GM19372 (cell line): ENCODE data around the gene SLC5A9.

ENCODE experiments used
- ATAC-seq: cut with Tn5 transposase; IDR thresholded peaks from one replicate; pipeline ENCODE4 v1.9.1; 2021; ENCODE audit warnings: mild to moderate bottlenecking, low read depth, moderate library complexity; ENCODE audit not compliant: unreplicated experiment

Gene SLC5A9

GRCh38 chr1:48222501-48223242 lies at the start of gene SLC5A9:
TSS of gene SLC5A9 (plus strand) at chr1:48222716. CDS start at chr1:48222737, 21 bp downstream.
- no peak for ATAC-seq

DNA sequence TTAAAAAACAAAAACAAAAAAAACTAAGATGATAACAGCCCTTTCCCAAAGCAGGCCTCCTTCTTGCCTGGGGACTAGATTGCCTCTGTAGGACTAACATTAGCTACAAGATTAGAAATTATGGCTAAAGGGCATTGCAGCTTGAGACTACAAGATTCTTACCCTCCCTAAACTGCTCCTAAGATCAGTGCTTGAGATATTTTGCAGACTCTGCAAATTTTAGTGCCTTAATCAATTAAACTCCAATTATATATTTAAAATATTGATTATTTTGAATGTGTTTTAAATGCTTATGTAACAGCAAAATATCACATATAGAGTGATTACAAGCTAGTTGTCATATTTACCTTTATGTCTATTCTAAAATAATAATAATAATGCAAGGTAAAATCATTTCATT lies 47.4 kb upstream of the SLC5A9 start:
- no peak for ATAC-seq

DNA sequence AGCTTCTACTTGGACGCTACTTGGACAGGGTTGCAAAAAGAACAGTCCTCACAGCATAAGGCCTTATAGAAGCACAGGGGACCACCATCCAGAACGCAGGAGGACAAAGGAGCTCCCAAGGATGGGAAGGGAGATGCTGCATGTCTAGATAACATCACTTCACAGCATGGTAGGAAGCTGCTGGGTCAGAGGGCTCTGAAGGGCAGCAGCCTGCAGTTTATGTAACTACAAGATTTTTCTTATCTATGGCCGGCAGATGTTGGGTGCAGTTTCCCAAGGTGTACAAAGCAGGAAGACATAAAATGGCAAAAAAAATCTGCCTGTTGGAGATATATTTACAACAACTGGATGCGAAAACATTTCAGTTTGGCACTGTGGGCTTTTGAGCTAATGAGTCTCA lies 45.3 kb upstream of the SLC5A9 start:
- ATAC-seq, result no peak

- ATAC-seq, result no peak
Measured at GRCh38 chr1:48181669-48182367, 40.7 kb upstream of the SLC5A9 start.

DNA sequence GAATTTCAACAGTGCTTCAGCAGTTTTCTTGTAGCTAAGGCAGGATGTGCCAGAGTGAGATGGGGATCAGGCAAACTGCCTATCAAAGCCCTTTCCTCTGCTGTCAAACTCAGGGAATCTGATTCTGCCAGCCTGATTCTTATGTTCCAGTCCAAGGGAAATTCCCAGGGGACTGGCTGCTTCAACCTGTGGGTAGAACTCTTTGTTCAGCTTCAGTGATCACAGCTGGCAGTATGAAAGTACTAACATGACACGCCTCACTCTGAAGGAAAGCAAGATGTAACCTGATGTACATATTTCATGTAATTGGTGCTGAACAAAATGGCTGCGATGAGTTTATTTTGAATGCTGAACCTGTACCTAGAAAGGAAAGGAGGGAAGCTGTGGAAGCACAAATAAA lies 40.1 kb upstream of the SLC5A9 start:
- no peak for ATAC-seq

GRCh38 chr1:48186306-48186839 lies 36.1 kb upstream of the SLC5A9 start:
- ATAC-seq, result no peak

DNA sequence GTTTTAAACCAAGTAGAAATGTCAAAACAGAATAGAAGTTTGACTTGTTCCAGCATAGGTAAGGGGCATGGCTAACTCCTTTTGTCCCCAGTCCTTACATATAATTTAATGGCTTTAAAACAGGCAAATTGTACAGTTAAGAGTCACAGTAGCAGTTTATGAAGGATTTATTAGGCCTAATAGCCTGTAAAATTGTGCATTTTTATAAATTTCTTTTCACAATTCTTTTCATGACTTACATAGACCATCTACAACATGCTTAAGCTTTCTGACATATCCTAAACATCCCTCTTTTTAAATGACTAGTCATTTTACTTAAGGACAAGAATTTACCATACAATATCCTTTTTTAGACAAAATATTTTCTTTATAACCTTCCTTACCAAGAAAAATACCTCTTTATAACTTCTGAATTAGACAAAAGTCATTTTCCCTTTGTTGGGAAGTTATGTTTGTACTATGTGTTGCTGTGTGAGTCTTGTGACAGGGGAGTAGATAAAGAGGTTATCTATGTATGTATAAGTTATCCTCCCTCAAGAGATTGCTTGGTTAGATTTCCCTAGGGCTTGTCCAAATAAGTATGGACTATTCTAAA lies 34.5 kb upstream of the SLC5A9 start:
- no peak for ATAC-seq

DNA sequence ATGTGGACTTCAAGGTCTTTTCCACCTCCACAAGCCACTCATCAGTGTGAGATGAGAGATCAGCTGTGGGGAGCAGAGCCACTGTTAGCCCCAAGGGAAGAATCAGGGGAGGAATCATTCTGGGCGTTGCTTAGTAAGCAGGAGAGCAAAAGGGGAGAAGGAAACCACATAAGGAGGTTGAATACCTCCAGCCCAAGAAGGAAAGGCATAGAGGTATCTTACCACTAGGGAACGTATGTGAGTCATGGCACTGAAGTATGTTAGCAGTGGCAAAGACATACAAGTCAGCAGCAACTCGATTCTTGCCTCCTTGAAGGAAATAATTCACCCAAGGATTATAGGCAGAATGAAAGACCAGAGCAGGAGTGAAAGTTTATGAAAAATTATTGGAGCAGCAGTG lies 31.6 kb upstream of the SLC5A9 start:
- ATAC-seq, result no peak

- ATAC-seq, result no peak
Measured at GRCh38 chr1:48194801-48195200, 27.7 kb upstream of the SLC5A9 start.

- no peak for ATAC-seq
Measured at GRCh38 chr1:48196237-48196636, 26.3 kb upstream of the SLC5A9 start.

DNA sequence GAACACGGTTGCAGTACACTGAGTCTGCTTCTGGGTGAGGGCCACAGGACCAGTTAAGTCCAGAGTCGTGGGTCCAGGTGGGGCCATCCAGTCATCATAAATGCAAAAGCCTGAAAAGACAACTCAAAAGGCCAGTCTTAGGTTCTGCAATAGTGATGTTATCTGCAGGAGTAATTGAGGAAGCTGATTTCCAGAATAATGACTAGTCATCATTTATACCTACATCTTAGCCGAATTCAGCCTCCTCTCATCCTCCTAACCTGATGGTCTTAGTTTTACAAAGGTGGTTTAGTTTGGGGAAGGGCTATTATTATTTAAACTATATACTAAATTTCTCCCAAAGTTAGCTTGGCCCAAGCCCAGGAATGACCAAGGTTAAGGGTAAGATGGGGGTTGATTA lies 23.5 kb upstream of the SLC5A9 start:
- ATAC-seq, result no peak

DNA sequence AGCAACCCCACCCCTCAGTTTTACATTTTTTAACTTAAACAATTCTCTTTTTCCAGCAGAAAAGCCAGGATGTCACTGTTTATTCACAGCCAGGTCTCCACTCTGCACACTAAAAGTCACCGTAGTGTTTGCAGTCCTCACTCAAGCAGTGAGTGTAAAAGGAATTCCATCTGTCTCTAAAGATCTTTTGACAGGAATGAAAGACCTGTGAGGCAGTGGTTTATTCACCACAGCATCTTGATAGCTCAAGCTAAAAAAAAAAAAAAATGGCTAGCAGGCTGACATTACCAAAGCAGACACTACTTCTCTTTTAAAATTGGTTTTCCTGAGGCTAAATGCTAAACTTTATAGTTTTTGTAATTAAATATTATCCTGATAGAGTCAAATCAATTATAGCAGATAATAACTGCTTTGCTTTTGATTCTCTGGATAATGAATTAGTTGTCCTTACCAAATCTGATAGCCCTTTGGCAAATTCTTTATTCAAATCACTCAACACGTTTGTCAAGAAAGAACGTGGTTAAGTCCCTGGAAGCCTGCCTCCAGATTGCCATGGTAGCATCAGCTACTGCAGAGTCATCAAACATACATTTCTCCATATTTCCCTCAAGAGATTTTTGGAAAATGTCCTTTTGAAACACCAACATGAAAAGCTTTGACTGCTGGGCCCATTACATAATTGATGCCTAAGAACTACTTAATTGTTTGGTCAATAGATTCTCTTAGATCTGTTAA lies 22.2 kb upstream of the SLC5A9 start:
- ATAC-seq, result no peak

GRCh38 chr1:48202030-48202752 lies 20.3 kb upstream of the SLC5A9 start:
- peak; percentile 60 for ATAC-seq

DNA sequence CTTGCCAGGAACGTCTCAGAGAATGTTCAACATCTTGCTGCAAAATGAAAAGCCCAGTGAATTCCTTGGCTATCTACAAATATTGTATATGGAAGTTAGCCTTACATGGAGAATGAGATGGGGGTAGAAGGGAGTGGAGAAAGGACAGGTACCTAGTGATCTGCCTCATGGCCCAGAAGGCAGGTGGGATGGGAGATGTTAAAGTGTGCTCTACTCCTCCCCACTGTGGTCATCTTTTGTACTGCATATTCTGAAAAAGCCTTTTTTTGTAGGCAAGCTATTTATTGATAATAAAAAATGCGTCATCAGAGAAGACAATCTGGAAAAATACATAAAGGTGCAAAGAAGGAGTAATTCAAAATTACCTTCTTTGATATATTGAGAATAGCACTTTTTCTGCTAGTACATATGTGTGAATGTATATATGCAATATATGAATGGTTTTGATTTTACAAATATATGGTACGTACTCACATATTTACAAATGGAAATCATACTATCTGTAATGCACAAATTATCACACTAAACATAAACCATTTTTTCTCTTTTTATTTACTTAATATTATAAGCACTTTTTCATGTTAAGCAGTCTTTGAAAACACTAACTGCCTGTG lies 19.1 kb upstream of the SLC5A9 start:
- no peak for ATAC-seq

- no peak for ATAC-seq
Measured at GRCh38 chr1:48205522-48205921, 17.0 kb upstream of the SLC5A9 start.

GRCh38 chr1:48206371-48206770 lies 16.1 kb upstream of the SLC5A9 start:
- no peak for ATAC-seq

- ATAC-seq, result no peak
Measured at GRCh38 chr1:48207131-48207530, 15.4 kb upstream of the SLC5A9 start.

DNA sequence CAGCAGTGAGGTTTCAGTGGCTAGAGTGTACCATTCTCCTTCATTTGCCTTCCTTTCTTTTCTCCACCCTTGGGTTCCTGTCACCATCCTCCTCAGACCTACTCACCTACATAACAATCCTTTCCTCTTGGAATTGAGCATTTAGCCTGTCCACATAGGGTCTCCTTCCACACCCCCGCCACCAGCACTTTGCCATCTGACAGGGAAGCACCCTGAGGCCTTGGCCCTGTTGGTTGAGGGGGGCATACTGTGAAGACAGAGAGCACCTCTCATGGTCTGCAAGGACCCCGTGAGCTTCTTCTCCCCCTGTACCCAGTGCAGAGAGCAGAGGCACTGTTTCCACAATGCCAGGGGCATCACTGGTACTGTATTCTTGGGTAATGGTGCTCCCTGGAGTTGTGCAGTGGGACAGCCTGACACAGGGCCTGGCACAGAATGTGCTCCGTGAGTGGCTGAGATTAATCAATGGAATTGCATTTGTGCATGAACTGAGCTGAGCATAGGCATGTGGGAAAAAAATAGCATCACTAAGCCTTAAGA lies 14.9 kb upstream of the SLC5A9 start:
- no peak for ATAC-seq

DNA sequence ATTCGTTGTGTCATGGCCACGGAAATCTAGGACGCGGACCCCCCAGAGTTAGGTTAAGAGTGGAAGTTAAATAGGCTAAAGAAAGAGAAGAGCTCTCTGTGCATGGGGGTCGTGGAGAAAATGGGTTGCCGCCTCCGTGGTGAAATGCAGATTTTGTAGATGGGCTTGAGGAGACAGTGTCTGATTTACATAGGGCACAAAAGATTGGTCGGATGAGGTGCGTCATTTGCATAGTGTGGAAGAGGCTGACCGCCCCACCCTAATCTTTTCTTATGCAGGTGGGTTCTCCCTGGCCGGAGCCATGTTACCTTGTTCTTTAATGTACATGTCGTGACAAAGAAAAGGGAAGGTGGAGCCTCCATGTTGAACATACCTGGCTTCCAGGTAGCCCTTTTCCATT lies 14.3 kb upstream of the SLC5A9 start:
- ATAC-seq, result no peak
